Hematopoietic multipotent progenitor cell treated with erythropoietin and hydrocortisone succinate and interleukin-3 and kit ligand, for 8 days (in vitro differentiated cells): ENCODE data around the gene HIPK2.
"Not testable (repeated sequence)": the region's sequence is repeated elsewhere in the genome, so short reads cannot be mapped to it uniquely, and the experiment has no call there.

ENCODE experiments used
- DNase-seq: peaks from one replicate; pipeline ENCODE4 v3.0.0-alpha.2; 2015

Gene HIPK2

DNA sequence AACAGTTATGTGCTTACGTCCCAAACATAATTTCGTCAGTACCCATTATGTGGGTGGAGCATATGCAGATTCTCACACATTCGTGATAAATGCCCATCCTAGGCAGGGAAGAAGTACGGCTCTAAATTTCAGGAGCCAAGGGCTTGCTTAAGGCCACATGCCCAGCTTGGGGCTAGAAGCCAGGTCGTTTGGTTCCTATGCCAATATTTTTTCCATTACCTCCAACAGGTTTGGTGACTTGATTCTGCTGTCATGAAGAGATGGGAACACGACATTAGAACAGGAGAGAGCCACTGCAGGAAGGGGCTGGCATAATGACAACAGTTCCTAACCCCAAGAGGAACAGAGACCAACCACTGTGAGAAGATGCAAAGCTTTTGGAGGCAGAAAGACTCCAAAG lies 85.1 kb downstream of the HIPK2 start:
- no peak for DNase-seq

DNA sequence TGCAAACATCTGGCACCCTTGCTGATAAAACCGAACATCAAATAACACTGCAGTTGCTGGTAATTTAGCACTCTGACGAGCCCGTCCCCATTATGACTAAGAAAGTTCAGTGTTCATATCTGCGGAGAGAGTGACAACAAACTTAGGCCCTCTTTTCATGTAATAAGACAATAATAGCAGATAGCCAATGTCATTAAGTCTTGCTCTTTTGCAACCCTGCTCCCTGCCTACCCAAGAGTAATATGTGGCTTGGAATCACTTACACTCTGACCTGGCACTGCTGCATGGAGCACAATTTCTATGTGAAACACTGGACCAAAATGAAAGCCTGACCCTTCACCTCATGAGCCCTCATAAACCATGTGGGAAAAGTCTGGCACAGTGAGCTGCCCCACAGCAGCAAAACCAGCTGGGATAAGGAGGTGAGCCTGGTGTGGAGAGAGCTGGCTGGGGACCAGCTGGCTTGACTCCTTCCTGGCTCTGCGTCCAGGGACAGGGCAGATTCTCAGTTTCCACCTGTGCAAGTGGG lies 86.5 kb downstream of the HIPK2 start:
- DNase-seq: no peak

DNA sequence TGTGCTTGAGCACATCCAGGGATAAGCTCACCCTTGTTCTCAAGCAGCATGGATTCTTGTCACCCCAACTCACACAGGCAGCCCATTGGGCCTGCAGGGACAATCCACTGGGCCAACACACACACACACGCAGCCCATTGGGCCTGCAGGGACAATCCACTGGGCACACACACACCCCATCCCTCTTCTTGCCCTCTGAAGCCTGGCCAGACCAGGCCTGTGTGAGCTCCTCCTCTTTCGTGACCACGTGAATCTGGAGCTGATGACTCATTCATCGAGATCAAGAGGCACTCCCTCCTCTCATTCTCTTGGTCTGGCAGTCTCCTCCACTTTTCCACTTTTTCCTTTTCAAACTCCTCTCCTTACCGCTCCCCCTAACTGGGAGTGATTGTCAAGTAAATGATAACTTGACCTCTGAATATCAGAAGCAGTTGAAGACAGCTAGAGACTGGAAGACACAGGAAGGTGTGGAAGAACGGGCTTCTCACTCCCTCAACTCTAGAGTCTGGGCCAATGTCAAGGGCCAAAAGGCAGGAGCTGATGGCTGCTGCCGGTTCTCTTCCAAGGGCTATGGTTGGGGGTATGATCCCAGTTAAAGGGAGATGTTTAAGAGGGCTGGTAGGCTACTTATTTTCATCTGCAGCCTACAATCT lies 89.7 kb downstream of the HIPK2 start:
- no peak for DNase-seq

DNA sequence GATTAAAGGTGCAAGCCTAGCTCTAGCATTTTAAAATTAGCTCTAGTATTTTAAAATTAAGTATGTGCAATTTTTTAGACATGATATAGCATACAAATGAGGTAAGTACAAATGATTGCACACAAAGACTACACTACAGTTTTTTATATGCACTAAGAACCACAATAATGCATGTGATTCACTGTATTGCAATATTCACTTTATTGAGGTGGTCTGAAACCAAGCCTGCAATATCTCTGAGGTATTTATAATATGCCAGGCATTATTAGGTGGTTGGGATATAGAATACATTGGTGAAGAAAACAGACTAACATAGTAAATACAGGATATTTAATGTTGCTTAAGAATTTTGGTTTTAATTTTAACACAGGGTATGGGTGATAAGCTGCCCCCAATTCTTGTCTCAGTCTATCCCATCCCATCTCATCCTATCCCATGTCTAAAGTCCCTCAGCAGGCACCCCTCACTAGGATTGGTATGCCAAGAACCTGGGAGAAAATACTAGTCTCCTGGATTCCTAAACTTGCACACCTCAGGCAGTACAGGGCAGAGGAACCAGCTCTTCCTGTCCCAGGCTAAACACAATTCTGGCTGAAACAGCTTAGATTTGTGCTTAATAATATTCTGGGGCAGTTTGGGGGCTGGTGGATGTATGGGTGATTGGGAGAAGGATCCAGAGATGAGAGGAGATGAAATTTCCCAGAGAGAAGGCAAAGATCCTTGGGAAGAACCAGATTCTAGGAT lies 90.4 kb downstream of the HIPK2 start:
- no peak for DNase-seq

DNA sequence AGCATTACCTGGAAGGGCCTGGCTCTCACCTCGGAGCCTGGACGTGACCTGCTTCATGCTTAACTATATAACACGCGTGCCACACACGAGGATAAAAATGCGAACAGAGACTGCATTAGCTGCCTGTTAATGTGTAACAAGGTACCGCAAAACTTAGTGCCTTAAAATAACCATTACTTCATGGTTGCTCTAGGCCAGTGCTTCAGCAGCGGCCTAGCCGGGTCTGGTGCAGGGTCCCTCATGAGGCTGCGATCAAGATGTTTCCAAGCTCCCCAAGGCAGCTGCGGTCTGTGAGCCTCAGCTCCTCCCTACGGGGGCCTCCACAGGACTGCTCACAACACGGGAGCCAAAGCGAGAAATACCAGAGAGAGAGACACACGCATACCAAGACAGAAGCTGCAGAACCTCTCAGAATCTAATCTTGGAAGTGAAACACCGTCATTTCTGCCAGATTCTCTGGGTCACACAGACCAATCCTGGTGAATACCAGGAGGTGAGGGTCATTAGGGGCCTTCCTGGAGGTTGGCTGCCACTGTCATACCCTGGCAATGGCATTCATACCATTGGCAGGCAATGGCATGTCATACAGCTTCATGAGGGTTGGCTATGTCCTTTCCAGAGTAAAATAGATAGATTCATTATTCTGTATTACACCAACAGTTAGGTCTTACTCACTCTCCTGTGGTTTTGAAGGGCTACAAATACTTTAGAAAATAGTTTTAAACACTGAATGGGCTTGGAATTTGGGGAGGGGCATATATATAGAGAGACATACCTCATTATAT lies 94.5 kb downstream of the HIPK2 start:
- no peak for DNase-seq

DNA sequence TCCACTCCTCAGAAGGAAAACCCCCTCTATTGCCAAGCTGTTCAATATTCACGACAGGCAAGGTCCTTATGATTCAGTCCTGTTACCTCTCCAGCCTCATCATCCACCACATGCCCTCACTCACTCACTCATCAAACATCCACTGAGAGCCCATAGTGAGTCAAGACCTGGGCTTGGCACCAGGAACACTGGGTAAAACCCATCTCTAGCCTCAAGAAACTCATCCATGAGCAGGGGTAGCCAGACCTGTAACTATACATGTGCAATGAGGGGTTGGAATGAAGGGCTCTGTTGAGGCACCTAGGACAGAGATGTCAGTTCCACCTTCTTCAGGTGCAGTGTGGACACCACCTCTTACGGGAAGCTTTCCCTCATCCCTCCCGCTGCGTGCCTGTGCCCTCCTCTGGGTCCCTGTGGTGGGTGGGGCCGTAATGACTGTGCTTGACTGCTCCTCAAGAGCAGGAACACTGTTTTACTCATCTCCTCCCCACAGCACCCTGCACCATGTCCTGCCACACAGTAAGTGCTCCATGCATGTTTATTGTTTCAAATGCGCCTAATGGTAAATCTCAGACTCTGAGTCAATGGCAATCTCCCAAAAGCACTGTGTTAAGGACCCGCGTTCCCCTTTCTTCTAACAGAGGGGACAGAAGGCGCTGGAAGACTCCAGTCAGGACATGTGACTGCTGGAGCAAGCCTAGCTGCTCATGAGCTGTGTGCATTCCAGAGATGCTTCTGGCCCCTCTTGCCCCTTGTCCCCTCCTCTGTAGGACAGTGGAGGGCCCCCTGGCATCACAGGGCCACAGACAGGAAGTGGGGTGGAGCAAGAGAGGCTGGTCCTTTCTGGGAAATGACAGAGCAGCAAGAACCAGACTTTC lies 95.4 kb downstream of the HIPK2 start:
- no peak for DNase-seq

DNA sequence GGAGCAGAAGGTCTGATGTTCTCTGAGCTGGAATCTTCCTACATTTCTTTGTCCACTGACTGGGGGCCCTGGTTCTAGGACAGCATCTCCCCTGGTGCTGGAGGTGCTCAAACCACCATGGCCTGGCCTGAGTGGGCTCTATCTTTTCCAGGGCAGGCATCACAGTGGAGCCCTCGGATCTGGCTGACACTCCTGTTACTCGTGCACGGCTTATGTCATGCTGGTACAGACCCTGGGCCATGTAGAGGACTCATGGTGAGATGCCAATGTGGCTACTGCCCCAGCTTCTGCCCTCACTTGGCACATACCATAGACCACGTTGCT lies 96.0 kb downstream of the HIPK2 start:
- no peak for DNase-seq

DNA sequence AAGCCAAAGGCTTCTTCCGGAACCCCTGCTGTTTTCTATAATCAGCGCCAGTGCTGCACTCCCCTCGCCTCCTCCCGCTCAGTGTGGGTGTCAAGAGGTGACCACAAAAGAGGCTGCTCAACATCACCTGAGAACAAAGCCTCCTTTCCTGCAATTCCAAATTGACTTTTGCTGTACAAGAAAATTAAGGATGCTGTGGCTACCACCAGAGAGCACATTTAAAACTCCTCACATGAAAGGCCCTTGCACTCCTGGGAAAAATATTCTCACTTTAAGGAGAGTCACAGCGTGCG lies 96.4 kb downstream of the HIPK2 start:
- DNase-seq: no peak

DNA sequence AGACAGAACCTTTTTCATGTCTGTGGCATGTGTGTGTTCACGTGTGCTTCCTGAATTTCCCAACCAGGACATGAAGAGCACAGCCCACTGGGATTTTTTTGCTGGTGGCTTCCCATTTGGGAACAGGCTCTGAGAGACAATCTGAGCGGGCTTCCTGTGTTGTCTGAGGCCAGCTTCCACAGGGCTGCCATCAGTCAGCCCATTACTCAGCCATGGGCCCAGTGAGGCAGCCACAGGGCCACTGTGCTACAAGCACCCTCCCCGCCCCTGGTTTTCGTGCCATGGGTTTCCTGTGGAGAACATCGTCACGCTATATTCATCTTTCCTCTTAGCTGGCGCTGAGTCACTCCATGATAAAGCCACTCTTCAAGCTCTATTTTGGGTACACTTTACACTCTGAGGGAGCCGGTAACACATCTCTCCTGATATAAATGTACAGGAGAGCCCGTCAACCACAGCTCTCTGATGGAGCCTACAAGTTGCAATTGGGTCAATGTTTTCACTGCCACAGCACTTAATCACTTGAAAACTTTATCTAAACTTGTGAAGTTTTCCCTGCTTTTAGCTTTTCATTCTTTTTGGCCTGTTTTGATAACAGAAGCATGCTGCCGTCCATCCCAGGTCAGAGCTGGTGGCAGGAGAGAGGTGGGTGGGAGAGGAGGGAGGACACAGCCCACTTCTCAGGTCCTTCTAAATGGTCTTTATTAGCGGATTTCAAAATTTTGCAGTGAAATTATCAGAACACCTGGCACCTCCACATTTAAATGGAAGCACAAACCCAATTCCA lies 96.9 kb downstream of the HIPK2 start:
- DNase-seq: peak; percentile 77

DNA sequence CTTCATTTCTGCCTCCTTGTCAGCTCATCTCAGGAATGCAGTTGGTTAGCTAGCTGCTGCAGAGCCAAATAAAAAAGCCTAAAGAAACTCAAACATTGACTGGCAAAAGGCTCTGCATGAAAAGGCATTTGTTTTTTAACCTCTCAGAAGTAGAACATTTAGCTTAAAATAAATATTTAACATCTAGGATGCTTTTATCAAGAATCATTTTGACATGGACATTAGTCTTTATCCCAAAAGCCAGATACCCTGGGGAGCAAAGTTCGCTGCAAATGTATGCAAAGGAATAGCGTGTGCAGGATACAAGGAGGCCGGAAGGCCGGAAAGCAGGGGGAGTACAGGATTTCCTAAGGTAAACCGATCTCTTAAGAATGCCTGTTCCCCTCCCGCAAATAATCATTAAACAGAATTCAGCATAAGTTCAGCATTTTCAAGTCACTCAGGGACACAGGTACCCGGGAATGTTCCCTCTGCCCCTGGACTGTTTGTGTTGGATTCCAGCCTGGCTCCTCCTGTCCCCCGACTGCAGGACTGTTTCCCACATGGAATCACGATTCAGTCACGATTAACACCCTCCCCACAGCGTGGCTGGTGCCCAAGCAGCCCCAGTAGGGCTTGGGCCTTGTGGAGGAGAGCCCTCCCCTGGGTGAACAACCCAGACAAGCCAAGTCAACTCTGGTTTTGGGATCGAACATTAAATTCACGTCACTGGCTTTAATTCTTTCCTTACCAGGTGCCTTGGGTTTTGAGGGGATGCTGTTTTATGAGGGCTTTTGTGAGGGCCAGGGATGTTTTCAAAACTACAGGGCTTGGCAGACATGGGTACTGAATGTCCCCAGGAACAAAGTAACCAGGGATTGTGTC lies 97.8 kb downstream of the HIPK2 start:
- no peak for DNase-seq

DNA sequence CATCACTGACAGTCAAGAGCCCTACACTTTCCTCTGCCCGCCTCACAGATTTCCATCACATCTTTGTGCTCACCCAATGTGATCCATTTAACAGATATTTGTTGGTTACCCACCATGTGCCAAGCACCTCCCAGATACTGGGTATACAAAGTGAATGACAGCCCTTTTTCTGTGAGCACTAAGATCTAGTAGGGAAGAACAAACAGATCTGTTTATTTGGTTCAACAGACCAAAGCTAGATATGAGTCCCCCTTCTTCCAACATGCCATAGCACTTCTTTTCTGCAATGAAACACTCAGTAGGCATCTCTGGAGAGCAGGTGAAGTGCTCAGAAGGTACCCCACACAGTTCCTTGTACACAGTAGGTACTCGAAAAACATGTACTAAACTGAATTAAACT lies 101.4 kb downstream of the HIPK2 start:
- DNase-seq: no peak

DNA sequence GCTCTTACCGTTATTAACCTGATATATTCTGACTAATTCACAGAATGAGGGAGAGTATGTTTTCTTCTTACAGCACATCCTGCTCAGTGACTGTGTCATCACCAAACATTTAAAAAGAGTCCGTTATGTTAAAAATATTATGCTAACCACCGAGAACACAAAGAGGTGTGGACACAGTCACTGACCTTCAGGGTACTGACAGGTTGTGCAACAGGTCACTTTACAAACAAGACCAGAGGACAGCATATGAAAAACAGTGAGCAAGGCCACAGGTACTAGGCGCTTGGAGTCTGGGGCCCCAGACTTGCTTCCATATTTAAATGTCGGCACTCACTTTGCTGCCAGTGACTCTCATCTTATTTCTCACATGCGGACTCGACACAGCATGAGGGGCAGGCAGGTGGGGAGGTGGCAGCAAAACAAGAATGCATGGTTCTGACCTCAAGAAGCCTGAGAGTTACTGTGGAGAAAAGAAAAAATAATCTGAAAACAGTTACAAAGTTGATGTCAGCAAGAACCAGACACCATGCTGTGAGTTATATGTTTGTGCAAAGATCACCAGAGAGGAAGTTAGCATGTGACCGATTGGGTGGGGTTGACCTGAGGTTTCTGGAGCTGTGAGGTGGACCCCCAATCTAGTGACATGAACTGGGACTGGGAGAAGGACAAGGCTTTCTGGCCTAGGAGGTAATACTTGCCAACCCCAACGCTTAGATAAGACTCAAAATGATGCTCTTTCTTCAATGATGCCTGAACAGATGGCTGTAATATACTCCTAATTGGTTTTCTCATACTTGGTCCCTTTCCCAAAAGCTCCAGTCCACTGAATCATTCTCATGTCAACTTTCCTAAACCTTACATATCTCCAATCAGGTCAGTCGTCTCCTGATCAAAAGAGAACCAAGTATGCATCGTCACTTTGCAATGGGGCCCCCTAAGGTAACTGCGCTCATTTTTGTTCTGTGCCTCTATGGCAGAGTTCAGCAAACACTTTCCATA lies 102.4 kb downstream of the HIPK2 start:
- no peak for DNase-seq

DNA sequence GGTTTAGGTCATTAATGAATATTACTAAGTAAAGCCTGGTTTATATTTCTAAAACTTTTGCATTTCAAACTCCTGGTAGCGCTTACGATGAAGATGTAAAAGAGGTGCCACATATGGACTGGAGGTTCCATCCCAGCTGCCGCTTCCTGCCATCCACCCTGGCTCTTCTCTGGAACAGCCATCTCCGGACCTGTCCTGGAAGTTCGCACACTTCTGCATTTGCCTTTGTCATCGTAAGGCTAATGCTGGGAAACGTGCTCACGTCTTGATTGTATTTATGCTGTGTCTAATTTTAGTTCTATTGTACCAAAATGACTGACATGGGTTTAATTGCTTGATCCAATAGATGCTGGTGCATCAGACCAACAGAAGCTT lies 103.1 kb downstream of the HIPK2 start:
- no peak for DNase-seq

DNA sequence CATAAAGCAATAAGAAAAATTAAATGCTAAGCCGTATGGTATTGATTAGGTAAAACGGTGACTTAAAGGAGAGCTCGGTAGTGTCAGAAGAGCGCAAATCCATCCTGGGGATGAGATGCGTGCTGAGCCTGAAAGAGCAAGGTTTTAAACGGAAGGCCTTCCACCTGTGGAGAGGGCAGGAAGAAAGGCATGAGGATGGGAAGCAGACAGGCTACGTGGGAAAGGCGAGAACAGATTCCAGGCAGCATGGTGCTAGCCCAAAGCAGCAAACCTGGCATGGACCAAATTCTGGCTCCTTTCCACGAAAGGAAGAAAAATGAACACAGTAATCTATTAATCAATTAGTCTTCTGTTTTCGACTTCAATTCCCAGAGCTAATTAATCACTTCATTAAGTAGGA lies 103.5 kb downstream of the HIPK2 start:
- no peak for DNase-seq

DNA sequence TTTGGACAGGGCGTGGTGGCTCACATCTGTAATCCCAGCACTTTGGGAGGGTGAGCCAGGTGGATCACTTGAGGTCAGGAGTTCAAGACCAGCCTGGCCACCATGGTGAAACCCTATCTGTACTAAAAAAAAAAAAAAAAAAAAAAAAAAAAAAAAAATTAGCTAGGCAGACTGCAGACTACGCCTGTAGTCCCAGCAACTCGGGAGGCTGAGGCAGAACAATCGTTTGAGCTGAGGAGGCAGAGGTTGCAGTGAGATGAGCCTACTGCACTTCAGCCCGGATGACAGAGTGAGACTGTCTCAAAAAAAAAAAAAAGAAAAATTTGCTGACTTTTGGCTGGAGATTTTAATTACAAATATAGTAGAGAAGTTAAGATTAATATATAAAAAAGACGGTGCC lies 104.0 kb downstream of the HIPK2 start:
- DNase-seq: no peak

DNA sequence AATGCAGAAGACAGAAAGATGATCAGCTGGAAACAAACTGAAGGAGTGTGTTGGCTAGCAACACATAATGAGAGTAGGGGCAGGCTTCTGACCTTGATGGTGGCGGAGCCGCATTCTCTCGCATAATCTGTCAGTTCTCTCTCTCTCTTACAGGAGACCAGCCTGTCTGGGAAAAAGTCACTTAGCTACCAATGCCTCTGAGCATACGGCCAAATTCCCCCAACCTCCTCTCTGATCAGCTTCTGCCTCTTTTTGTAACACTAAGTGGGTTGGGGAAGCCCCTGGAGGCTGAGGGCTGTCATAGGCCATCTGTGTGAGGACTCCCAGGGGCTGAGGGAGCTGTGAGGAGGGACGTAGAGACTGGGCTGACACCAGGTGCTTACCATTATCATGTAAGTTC lies 104.6 kb downstream of the HIPK2 start:
- DNase-seq: no peak

DNA sequence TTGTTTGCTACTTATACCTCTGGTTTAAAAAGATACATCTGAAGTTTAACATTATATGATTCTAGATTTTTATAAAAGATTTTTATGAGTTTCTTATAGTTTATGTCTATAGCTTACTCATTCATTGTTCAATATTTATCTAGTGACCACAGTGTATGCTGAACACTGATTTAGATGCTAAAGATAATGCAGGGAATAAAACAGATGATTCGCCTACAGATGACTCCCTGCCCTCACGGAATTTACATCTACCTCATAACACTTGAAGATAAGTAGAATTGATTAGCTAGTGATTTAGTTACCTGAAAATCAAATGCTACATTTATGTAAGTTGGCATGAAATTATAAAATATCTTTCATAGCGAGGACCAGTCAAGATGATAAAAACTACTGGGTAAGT lies 105.8 kb downstream of the HIPK2 start:
- no peak for DNase-seq

DNA sequence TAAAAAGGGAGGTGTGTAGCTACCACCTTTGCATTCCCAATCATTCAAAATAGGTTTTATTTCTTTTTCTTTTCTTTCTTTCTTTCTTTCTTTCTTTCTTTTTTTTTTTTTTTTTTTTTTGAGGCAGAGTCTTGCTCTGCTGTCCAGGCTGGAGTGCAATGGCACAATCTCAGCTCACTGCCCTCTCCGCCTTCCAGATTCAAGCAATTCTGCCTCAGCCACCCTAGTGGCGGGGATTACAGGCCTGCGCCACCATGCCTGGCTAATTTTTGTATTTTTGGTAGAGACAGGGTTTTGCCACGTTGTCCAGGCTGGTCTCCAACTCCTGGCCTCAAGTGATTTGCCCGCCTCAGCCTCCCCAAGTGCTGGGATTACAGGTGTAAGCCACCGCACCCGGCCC lies 107.1 kb downstream of the HIPK2 start:
- DNase-seq: not testable (repeated sequence)

DNA sequence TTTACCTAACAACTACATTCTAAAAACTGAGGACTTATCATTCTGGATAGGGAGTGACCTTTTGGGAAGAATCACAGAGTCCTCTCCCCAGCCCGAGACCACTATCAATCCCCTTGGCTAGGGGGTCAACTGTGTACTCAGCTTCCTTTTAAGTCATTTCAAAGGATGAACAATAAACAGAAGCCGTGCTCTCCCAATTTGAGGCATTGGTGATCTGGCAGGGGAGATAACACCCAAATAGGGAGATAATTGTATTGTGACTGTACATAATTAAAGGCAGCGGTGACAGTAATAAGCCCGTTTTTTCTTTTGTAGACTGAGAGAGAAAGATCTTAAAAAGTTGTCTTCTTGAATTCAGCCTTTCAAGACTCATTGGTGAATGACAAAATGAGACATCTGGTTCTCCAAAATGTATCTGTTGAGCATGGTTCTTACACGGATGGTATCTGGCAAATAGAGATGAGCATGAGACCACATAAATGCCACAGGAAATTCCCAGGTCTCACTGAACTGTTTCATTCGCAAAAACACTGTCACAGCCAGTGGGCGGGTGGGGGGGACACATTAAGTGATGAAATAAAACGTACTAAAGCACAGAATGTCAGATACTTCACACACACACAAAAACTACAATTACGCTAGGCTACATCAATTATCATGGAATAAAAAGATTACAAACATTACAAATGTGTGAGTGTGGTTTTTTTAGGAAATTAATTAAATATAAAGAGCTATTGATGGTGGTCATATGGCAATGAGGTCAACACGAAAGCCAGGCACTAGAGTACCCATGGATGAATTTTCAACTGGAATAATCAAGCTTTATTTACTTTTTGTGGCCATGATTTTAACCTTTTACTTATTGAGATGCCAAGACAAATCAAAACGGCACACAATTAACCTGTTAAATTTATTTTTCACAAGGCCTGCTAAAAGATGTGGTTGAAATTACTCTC lies 108.4 kb downstream of the HIPK2 start:
- no peak for DNase-seq
